HG03108 (cell line): ENCODE data around the gene FBXW7.

Source experiments
- ATAC-seq: cut with Tn5 transposase; IDR thresholded peaks from one replicate; pipeline ENCODE4 v1.9.1; 2021; ENCODE audit warnings: moderate library complexity; ENCODE audit not compliant: unreplicated experiment

Gene FBXW7

GRCh38 chr4:152434011-152434410 is 101.9 kb downstream of the FBXW7 start:
- no peak for ATAC-seq

GRCh38 chr4:152431784-152432183 is 104.1 kb downstream of the FBXW7 start:
- no peak for ATAC-seq

GRCh38 chr4:152431291-152431690 is 104.6 kb downstream of the FBXW7 start:
- no peak for ATAC-seq

GRCh38 chr4:152430507-152430906 is 105.4 kb downstream of the FBXW7 start:
- ATAC-seq: no peak

DNA sequence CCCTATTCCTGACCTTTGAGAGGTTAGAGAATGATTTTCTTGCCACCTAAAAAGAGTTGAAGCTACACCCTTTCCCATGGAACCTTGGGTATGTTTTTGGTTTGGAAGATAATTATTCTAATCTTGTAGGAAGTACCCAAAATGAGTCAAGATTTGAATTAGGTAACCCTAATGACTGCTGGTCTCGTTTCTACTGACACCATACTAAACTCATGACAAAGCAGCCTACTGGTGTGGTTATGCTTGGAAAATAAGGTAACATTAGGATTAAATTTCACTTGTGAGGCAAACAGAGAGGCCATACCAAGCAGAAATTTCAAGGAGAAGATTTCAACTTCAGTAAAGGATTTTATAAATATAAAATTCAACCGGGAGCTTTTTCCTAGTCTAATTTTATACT is 107.9 kb downstream of the FBXW7 start:
- no peak for ATAC-seq

GRCh38 chr4:152424977-152425376 is 110.9 kb downstream of the FBXW7 start:
- ATAC-seq: no peak

- ATAC-seq: no peak
These were observed 111.5 kb downstream of the FBXW7 start for GRCh38 chr4:152424396-152424795.

- no peak for ATAC-seq
These were observed 113.0 kb downstream of the FBXW7 start for GRCh38 chr4:152422817-152423320.

- ATAC-seq: no peak
These were observed 114.3 kb downstream of the FBXW7 start for GRCh38 chr4:152421576-152421975.

GRCh38 chr4:152419809-152420208 is 116.1 kb downstream of the FBXW7 start:
- no peak for ATAC-seq

DNA sequence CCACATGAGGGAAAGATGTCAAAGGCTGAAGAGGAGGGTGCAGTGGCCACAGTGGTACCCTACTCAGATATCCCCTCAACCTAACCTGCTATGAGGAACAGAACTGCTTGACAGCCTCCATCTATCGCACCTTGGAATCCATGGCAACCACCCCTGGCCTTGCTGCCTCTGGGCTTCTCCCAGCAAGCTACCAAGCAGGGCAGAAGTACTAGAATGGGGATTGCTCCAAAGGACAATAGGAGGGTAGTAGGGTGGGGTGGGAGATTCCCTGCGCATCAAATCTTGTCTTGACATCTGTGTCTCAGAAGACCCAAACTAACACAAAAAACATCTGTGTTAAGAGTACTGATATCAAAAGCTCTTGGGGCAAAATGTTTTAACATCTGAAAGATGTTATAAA is 118.2 kb downstream of the FBXW7 start:
- ATAC-seq: no peak

DNA sequence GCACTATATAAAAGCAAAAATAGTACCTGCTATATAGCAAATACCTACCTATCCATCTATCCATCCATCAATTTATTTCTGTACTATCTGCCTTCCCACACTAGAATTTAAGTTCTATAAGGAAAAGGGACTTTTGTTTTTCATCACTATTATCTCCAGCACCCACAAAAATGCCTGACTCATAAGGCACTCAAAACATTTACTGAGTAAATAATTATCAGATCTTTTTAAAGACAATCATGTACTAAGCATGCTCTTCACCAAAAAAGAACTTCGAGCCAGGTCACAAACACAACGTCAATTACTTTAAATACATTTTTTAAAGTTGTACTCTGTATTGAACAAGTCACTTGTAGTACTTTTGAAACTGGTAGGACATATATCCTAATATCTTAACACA is 119.9 kb downstream of the FBXW7 start:
- no peak for ATAC-seq

DNA sequence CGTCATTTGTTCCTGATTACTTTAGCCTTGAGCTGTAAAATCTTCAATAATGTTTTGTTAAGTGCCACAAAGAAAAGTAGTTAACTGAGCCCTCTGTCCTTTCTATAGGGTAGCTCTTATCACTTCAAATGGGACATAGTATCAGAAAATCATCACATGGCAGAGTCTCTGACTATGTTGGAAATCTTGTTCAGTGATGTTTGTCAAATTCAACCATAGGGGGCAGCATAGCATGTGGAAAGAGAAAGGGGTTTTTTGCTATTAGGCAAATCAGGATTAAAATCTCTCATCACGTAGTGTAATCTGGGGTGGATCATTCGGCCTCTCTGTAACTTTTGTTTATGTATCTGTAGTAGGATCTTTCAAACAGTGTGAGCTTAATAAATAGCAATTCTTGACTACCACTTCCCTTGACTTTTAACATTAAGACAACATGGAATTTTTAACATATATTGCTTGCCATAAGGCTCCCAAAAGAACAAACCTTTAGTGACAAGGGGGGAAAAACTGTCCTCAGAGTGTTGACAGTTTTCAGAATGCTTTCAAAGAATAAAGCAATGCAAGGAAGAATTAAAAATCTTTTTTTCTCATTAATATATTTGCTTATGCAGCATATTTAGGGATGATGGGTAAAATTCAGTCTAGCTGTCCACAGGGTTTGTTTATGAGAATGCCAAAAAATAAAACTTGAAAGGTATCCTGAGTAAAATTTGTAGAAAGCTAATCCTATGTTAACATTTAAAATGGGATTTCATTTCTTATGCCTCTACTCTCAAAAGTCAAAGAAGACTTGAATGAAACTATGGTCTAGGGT is 127.2 kb downstream of the FBXW7 start:
- ATAC-seq: no peak

DNA sequence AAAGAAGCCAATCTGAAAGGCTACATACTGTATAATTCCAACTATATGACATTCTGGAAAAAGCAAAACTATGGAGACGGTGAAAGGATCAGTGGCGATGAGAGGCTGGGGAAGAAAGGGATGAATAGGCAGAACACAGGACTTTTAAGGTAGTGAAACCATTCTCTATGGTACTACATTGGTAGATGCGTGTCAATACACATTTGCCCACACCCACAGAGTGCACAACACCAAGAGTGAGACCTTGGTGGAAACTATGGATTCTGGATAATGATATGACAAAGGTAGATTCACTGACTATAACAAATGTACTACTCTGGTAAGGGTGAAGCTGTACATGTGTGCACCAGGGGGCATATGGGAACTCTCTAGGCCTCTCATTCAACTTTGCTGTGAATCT is 134.5 kb downstream of the FBXW7 start:
- ATAC-seq: no peak

- ATAC-seq: no peak
These were observed 136.6 kb downstream of the FBXW7 start for GRCh38 chr4:152399246-152399645.

- ATAC-seq: no peak
These were observed 137.8 kb downstream of the FBXW7 start for GRCh38 chr4:152398060-152398459.

- no peak for ATAC-seq
These were observed 141.1 kb downstream of the FBXW7 start for GRCh38 chr4:152394791-152395190.

DNA sequence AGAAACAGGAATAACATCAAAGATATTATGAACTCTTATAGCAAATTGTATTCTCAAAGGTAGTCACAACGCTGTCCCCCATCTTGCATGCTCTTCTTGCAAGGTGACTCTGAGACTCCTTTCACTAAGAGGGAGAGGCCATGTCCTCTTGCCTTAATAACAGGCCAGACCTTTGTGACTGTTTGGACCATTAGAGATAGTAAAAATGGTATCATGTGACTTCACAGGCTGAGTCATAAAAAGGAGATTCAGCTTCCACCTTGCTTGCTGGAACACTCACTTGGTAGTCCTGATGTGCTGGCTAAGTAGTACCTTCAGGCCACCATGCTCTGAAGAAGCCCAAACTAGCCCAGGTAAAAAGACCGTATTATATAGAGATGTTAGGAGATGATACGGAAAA is 143.8 kb downstream of the FBXW7 start:
- no peak for ATAC-seq

DNA sequence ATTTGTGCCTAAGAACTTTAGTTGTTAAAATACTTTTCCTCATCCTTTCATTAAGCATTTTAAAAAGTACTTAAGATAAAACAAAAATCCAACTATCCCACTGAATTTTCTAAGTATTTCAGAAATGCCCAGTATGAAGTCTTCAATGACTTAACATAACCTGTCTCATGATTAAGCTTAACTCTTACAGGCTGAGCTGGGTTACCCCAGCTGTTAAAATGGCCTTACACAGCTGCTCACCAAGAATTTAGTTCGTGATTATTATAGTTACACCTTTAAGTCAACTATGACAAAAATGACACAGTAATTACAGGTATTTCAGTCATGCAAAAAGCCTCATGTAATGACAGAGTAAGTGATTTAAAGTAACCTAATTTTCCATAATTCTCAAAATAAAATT is 145.7 kb downstream of the FBXW7 start:
- no peak for ATAC-seq

GRCh38 chr4:152389359-152389758 is 146.5 kb downstream of the FBXW7 start:
- ATAC-seq: no peak

GRCh38 chr4:152385551-152385950 is 150.3 kb downstream of the FBXW7 start:
- no peak for ATAC-seq

DNA sequence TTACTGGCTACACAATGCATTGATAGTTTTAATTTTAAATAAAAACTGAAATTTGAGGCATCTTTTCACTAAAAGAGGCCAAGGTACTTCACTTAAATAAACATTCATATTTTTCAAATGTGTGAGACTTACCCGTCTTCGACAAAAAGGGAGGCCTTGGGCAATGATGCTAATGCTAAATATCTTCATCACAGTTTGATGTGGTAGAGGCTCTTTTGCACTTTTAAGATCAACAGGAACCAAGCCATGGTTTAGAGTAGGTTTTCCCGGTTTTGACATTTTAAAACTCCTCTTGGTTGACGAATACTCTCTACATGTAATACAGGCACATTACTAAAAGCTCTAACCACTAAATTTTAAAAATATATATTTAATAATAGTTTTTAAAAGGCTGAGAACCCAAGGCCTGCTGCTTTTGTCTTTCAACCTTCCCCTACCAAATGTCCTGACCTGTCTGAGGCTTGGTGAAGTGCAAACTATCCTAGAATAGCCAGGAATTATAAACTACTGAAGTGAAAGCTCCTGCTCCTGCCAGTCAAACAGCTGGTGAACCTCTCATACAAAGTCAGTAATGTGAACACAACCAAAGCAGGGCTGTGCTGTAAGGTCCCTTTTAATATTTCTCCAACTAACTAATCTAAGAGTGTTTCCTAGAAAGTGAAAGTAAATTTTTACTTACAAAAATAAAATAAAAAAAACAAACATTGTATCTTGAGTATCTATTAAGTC is 153.7 kb downstream of the FBXW7 start:
- ATAC-seq: peak; percentile 53
